ENCODE data around the gene NDEL1. TPM values are rescaled to one million over a fixed set of nuclear protein-coding genes. Genes with fewer than 3 reads are reported as not detected.

The NDEL1 gene
- total RNA-seq, 1 experiment from 2014 or later: 78.4 TPM

- H4K20me1 ChIP-seq (ENCODE audit: insufficient read depth): no peaks in the 10 kb centered on the region
- H3K9me3 ChIP-seq (ENCODE audit: insufficient read depth, low read depth): no peaks in the 10 kb centered on the region
- no peaks in the 10 kb centered on the region for H3K4me1 ChIP-seq (replicated peaks; ENCODE audit: insufficient read depth)
- no peaks in the 10 kb centered on the region for H3F3A ChIP-seq (ENCODE audit: insufficient read depth, low read depth)
- H3K27ac ChIP-seq: no peak overlapping the region
- TF ChIP-seq CTCF (conservative IDR thresholded peaks at IDR 0.05) (no peak), EZH2 (IDR thresholded peaks at IDR 0.05; ENCODE audit: low read depth) (no peak)
- ChIA-PET CTCF (no interaction called here), POLR2A (ENCODE audit: unreplicated experiment) (no interaction called here)
- DNase-seq: no peak
- intact Hi-C loops (cut with micrococcal nuclease; ENCODE audit: unreplicated experiment): no loop called here
- no TSS peak for BruUV-seq (replicated peaks)
- no peaks in the 10 kb centered on the region for H3K9me2 ChIP-seq (ENCODE audit: insufficient read depth)
- no peak overlapping the region for H3K4me2 ChIP-seq
- H3K36me3 ChIP-seq (ENCODE audit: low read depth): no peaks in the 10 kb centered on the region
- no peaks in the 10 kb centered on the region for H3K27me3 ChIP-seq (ENCODE audit: insufficient read depth, low read depth)
- no peak overlapping the region for H2AFZ ChIP-seq
- H3K4me3 ChIP-seq: no peak overlapping the region
- H3K79me2 ChIP-seq (ENCODE audit: low read depth): no peaks in the 10 kb centered on the region
Observed at GRCh38 chr17:8426802-8427201, 8.9 kb upstream of the NDEL1 start.

GRCh38 chr17:8430966-8431365 lies 4.7 kb upstream of the NDEL1 start:
- H3K4me2 ChIP-seq: no peak overlapping the region

GRCh38 chr17:8436169-8436843 lies 622 bp downstream of the NDEL1 start:
- Histone ChIP-seq H3K27me3 (ENCODE audit: insufficient read depth, low read depth) (no peaks in the 10 kb centered on the region), H3K9me2 (ENCODE audit: insufficient read depth) (no peaks in the 10 kb centered on the region), H3K9me3 (ENCODE audit: insufficient read depth, low read depth) (no peaks in the 10 kb centered on the region), H3F3A (ENCODE audit: insufficient read depth, low read depth) (0 out of 2 replicates have a peak, but pooled peaks cover 6% of the 10 kb centered on the region), H3K4me3 (peak overlapping the region; percentile 84), H4K20me1 (ENCODE audit: insufficient read depth) (peaks cover 7% of the 10 kb centered on the region; the same call in 1 of the 2 replicates), H3K27ac (peak overlapping the region; percentile 86), H3K4me2 (peak overlapping the region; percentile 94), H3K79me2 (ENCODE audit: low read depth) (peaks cover 45% of the 10 kb centered on the region), H3K4me1 (replicated peaks; ENCODE audit: insufficient read depth) (peaks cover 9% of the 10 kb centered on the region; the same call in 1 of the 2 replicates), H2AFZ (peak overlapping the region; percentile 83), H3K36me3 (ENCODE audit: low read depth) (no peaks in the 10 kb centered on the region)
- ChIA-PET CTCF (interaction anchor here (0.6 to 3.1 kb wide), 2 partner anchors 26 to 53 kb away, joined by 4 to 13 read pairs; no protein-coding TSS in a partner anchor), POLR2A (ENCODE audit: unreplicated experiment) (interaction anchor here (0.5 to 1.5 kb wide), 19 partner anchors 16 to 1679 kb away, joined by 3 to 21 read pairs (median 4); partner anchors contain the start of gene USP43)
- peak; percentile 38 to 70 for DNase-seq
- no peak for TF ChIP-seq CTCF (conservative IDR thresholded peaks at IDR 0.05)
- TF ChIP-seq EZH2 (IDR thresholded peaks at IDR 0.05; ENCODE audit: low read depth): no peak
- BruUV-seq (replicated peaks): no TSS peak
- intact Hi-C loops (cut with micrococcal nuclease; ENCODE audit: unreplicated experiment): loop anchor here (1.0 kb wide), 1 partner anchor 53 kb away; the partner anchor contains the start of gene RPL26

More at GRCh38 chr17:8430966-8431365, 4.7 kb upstream of the NDEL1 start:
- H3K79me2 ChIP-seq (ENCODE audit: low read depth): no peaks in the 10 kb centered on the region
- H3K9me3 ChIP-seq (ENCODE audit: insufficient read depth, low read depth): no peaks in the 10 kb centered on the region
- H3K27ac ChIP-seq: no peak overlapping the region
- BruUV-seq (replicated peaks): no TSS peak
- no peak for DNase-seq
- no peaks in the 10 kb centered on the region for H3K36me3 ChIP-seq (ENCODE audit: low read depth)
- H3K9me2 ChIP-seq (ENCODE audit: insufficient read depth): no peaks in the 10 kb centered on the region
- CTCF ChIA-PET: interaction anchor here (0.6 kb wide), 1 partner anchor 337 kb away, joined by 7 read pairs; no protein-coding TSS in a partner anchor
- intact Hi-C loops (cut with micrococcal nuclease; ENCODE audit: unreplicated experiment): no loop called here
- no peaks in the 10 kb centered on the region for H4K20me1 ChIP-seq (ENCODE audit: insufficient read depth)
- H3K4me1 ChIP-seq (replicated peaks; ENCODE audit: insufficient read depth): no peaks in the 10 kb centered on the region
- no peak for TF ChIP-seq CTCF (conservative IDR thresholded peaks at IDR 0.05)
- no peak for TF ChIP-seq EZH2 (IDR thresholded peaks at IDR 0.05; ENCODE audit: low read depth)
- H3F3A ChIP-seq (ENCODE audit: insufficient read depth, low read depth): no peaks in the 10 kb centered on the region
- H3K4me3 ChIP-seq: no peak overlapping the region
- H3K27me3 ChIP-seq (ENCODE audit: insufficient read depth, low read depth): no peaks in the 10 kb centered on the region
- POLR2A ChIA-PET (ENCODE audit: unreplicated experiment): no interaction called here
- H2AFZ ChIP-seq: no peak overlapping the region
